HepG2 (cell line): ENCODE results near the gene FGF16.
"Not testable (repeated sequence)": the region's sequence is repeated elsewhere in the genome, so short reads cannot be mapped to it uniquely, and the experiment has no call there.

Experiments used
- ATAD3A ChIP-seq: sonication (generic); formaldehyde crosslinking; IDR thresholded peaks from 2 replicates; pipeline ENCODE4 v1.4.0; 2020; ENCODE audit warnings: missing genetic modification reagents
- DNMT1 ChIP-seq: sonication (generic); formaldehyde crosslinking; IDR thresholded peaks from 2 replicates; pipeline ENCODE4 v1.5.1; 2020; ENCODE audit warnings: mild to moderate bottlenecking, missing genetic modification reagents
- TARDBP ChIP-seq: sonication (generic); formaldehyde crosslinking; IDR thresholded peaks from 2 replicates; pipeline ENCODE4 v1.8.0; 2022; ENCODE audit warnings: mild to moderate bottlenecking, missing genetic modification reagents
- ZNF460 ChIP-seq: sonication (generic); formaldehyde crosslinking; IDR thresholded peaks from 2 replicates; pipeline ENCODE4 v1.5.1; 2020; ENCODE audit warnings: missing genetic modification reagents, mild to moderate bottlenecking, borderline replicate concordance
- ZNF570 ChIP-seq: sonication (generic); formaldehyde crosslinking; IDR thresholded peaks from 2 replicates; pipeline ENCODE4 v1.4.0; 2020; ENCODE audit warnings: mild to moderate bottlenecking, missing genetic modification reagents, borderline replicate concordance
- ZNF713 ChIP-seq: sonication (generic); formaldehyde crosslinking; IDR thresholded peaks from 2 replicates; pipeline ENCODE4 v1.4.0; 2020; ENCODE audit warnings: mild to moderate bottlenecking, missing genetic modification reagents
- TF ChIP-seq, protein P1 (sequence below): sonication (generic); formaldehyde crosslinking; IDR thresholded peaks from 2 replicates; pipeline ENCODE4 v1.5.0; 2020; ENCODE audit warnings: mild to moderate bottlenecking, missing genetic modification reagents, moderate library complexity

DNA sequence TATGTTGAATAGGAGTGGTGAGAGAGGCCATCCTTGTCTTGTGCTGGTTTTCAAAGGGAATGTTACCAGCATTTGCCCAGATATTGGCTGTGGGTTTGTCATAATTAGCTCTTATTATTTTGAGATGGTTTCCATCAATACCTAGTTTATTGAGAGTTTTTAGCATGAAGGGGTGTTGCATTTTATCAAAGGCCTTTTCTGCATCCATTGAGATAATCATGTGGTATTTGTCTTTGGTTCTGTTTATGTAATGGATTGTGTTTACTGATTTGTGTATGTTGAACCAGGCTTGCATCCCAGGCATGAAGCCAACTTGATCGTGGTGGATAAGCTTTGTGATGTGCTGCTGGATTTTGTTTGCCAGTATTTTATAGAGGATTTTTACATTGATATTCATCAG is 39.4 kb upstream of the FGF16 start:
- TF ChIP-seq TARDBP (CRISPR knock-in tag); ZNF570 (CRISPR knock-in tag); ATAD3A (CRISPR knock-in tag); ZNF713; DNMT1 (CRISPR knock-in tag); ZNF460 (CRISPR knock-in tag): not testable (repeated sequence)
- TF ChIP-seq, protein P1, sequence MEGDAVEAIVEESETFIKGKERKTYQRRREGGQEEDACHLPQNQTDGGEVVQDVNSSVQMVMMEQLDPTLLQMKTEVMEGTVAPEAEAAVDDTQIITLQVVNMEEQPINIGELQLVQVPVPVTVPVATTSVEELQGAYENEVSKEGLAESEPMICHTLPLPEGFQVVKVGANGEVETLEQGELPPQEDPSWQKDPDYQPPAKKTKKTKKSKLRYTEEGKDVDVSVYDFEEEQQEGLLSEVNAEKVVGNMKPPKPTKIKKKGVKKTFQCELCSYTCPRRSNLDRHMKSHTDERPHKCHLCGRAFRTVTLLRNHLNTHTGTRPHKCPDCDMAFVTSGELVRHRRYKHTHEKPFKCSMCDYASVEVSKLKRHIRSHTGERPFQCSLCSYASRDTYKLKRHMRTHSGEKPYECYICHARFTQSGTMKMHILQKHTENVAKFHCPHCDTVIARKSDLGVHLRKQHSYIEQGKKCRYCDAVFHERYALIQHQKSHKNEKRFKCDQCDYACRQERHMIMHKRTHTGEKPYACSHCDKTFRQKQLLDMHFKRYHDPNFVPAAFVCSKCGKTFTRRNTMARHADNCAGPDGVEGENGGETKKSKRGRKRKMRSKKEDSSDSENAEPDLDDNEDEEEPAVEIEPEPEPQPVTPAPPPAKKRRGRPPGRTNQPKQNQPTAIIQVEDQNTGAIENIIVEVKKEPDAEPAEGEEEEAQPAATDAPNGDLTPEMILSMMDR, result not testable (repeated sequence)
